ENCODE results near the gene ING2. TPM values are rescaled to one million over a fixed set of nuclear protein-coding genes. Genes with fewer than 3 reads are reported as not detected.
"Not testable (repeated sequence)": the region's sequence is repeated elsewhere in the genome, so short reads cannot be mapped to it uniquely, and the experiment has no call there.

ING2 gene
- polyA plus RNA-seq, 2 donors: 9.0 to 14.8 TPM

- peaks cover 0 to 2% of the 10 kb centered on the region in 2 donors for H3K27me3 ChIP-seq (ENCODE audit: control insufficient read depth in 1 of 2, insufficient read depth in 2 of 2, low read length in 2 of 2)
- 59 to 66% methylated on average over 2 of the region's 2 CpGs for WGBS, 2 donors
- H3K36me3 ChIP-seq (ENCODE audit: control insufficient read depth in 2 of 2, insufficient read depth in 2 of 2, low read length in 1 of 2): no peaks in the 10 kb centered on the region
- no peak overlapping the region for H3K4me3 ChIP-seq (ENCODE audit: low read depth in 1 of 2, low read length in 2 of 2)
- H3K9me3 ChIP-seq (ENCODE audit: control insufficient read depth in 2 of 2, insufficient read depth in 1 of 2, low read depth in 1 of 2, low read length in 1 of 2): peaks cover 3 to 5% of the 10 kb centered on the region in 2 donors
- H3K27ac ChIP-seq (ENCODE audit: low read depth in 2 of 2, low read length in 1 of 2): no peak overlapping the region
- H3K4me1 ChIP-seq (ENCODE audit: control insufficient read depth in 2 of 2, insufficient read depth in 2 of 2, low read length in 1 of 2): peaks cover 0 to 4% of the 10 kb centered on the region in 2 donors
Measured at GRCh38 chr4:183543435-183543834, 38.6 kb downstream of the ING2 start.

- peaks cover 0 to 2% of the 10 kb centered on the region in 2 donors for H3K27me3 ChIP-seq (ENCODE audit: control insufficient read depth in 1 of 2, insufficient read depth in 2 of 2, low read length in 2 of 2)
- peaks cover 3 to 5% of the 10 kb centered on the region in 2 donors for H3K9me3 ChIP-seq (ENCODE audit: control insufficient read depth in 2 of 2, insufficient read depth in 1 of 2, low read depth in 1 of 2, low read length in 1 of 2)
- WGBS, 2 donors: 76 to 89% methylated on average over 5 of the region's 5 CpGs
Measured at GRCh38 chr4:183544109-183544508, 39.3 kb downstream of the ING2 start.

GRCh38 chr4:183546376-183546775 lies 41.5 kb downstream of the ING2 start:
- Histone ChIP-seq H3K27me3 (ENCODE audit: control insufficient read depth in 1 of 2, insufficient read depth in 2 of 2, low read length in 2 of 2) (peaks cover 0 to 2% of the 10 kb centered on the region in 2 donors), H3K36me3 (ENCODE audit: control insufficient read depth in 2 of 2, insufficient read depth in 2 of 2, low read length in 1 of 2) (no peaks in the 10 kb centered on the region), H3K4me3 (ENCODE audit: low read depth in 1 of 2, low read length in 2 of 2) (no peak overlapping the region), H3K27ac (ENCODE audit: low read depth in 2 of 2, low read length in 1 of 2) (no peak overlapping the region), H3K9me3 (ENCODE audit: control insufficient read depth in 2 of 2, insufficient read depth in 1 of 2, low read depth in 1 of 2, low read length in 1 of 2) (peaks cover 3 to 5% of the 10 kb centered on the region in 2 donors), H3K4me1 (ENCODE audit: control insufficient read depth in 2 of 2, insufficient read depth in 2 of 2, low read length in 1 of 2) (no peaks in the 10 kb centered on the region)
- 94 to 95% methylated on average over 6 of the region's 6 CpGs for WGBS, 2 donors

More at GRCh38 chr4:183544109-183544508, 39.3 kb downstream of the ING2 start:
- Histone ChIP-seq H3K4me1 (ENCODE audit: control insufficient read depth in 2 of 2, insufficient read depth in 2 of 2, low read length in 1 of 2) (peaks cover 0 to 4% of the 10 kb centered on the region in 2 donors), H3K36me3 (ENCODE audit: control insufficient read depth in 2 of 2, insufficient read depth in 2 of 2, low read length in 1 of 2) (no peaks in the 10 kb centered on the region), H3K4me3 (ENCODE audit: low read depth in 1 of 2, low read length in 2 of 2) (no peak overlapping the region), H3K27ac (ENCODE audit: low read depth in 2 of 2, low read length in 1 of 2) (no peak overlapping the region)

- no peak overlapping the region for H3K4me3 ChIP-seq (ENCODE audit: low read depth in 1 of 2, low read length in 2 of 2)
- no peaks in the 10 kb centered on the region for H3K4me1 ChIP-seq (ENCODE audit: control insufficient read depth in 2 of 2, insufficient read depth in 2 of 2, low read length in 1 of 2)
- peaks cover 3 to 5% of the 10 kb centered on the region in 2 donors for H3K9me3 ChIP-seq (ENCODE audit: control insufficient read depth in 2 of 2, insufficient read depth in 1 of 2, low read depth in 1 of 2, low read length in 1 of 2)
- H3K27me3 ChIP-seq (ENCODE audit: control insufficient read depth in 1 of 2, insufficient read depth in 2 of 2, low read length in 2 of 2): peaks cover 0 to 2% of the 10 kb centered on the region in 2 donors
- WGBS, 2 donors: 82 to 89% methylated on average over 3 of the region's 3 CpGs
- H3K27ac ChIP-seq (ENCODE audit: low read depth in 2 of 2, low read length in 1 of 2): no peak overlapping the region
- H3K36me3 ChIP-seq (ENCODE audit: control insufficient read depth in 2 of 2, insufficient read depth in 2 of 2, low read length in 1 of 2): no peaks in the 10 kb centered on the region
Measured at GRCh38 chr4:183548306-183548705, 43.4 kb downstream of the ING2 start.

GRCh38 chr4:183550345-183551093 lies 45.7 kb downstream of the ING2 start:
- Histone ChIP-seq H3K27me3 (ENCODE audit: control insufficient read depth in 1 of 2, insufficient read depth in 2 of 2, low read length in 2 of 2) (peaks cover 0 to 2% of the 10 kb centered on the region in 2 donors), H3K9me3 (ENCODE audit: control insufficient read depth in 2 of 2, insufficient read depth in 1 of 2, low read depth in 1 of 2, low read length in 1 of 2) (no peaks in the 10 kb centered on the region), H3K4me3 (ENCODE audit: low read depth in 1 of 2, low read length in 2 of 2) (no peak overlapping the region), H3K27ac (ENCODE audit: low read depth in 2 of 2, low read length in 1 of 2) (no peak overlapping the region), H3K4me1 (ENCODE audit: control insufficient read depth in 2 of 2, insufficient read depth in 2 of 2, low read length in 1 of 2) (no peaks in the 10 kb centered on the region), H3K36me3 (ENCODE audit: control insufficient read depth in 2 of 2, insufficient read depth in 2 of 2, low read length in 1 of 2) (no peaks in the 10 kb centered on the region)
- 67 to 81% methylated on average over 5 of the region's 5 CpGs for WGBS, 2 donors

- Histone ChIP-seq H3K4me1 (ENCODE audit: control insufficient read depth in 2 of 2, insufficient read depth in 2 of 2, low read length in 1 of 2) (no peaks in the 10 kb centered on the region), H3K27me3 (ENCODE audit: control insufficient read depth in 1 of 2, insufficient read depth in 2 of 2, low read length in 2 of 2) (no peaks in the 10 kb centered on the region), H3K27ac (ENCODE audit: low read depth in 2 of 2, low read length in 1 of 2) (no peak overlapping the region), H3K4me3 (ENCODE audit: low read depth in 1 of 2, low read length in 2 of 2) (no peak overlapping the region), H3K36me3 (ENCODE audit: control insufficient read depth in 2 of 2, insufficient read depth in 2 of 2, low read length in 1 of 2) (no peaks in the 10 kb centered on the region), H3K9me3 (ENCODE audit: control insufficient read depth in 2 of 2, insufficient read depth in 1 of 2, low read depth in 1 of 2, low read length in 1 of 2) (no peaks in the 10 kb centered on the region)
- WGBS, 2 donors: 79 to 83% methylated on average over 18 of the region's 18 CpGs
Measured at GRCh38 chr4:183552274-183553146, 47.7 kb downstream of the ING2 start.

- H3K27ac ChIP-seq (ENCODE audit: low read depth in 2 of 2, low read length in 1 of 2); H3K4me3 ChIP-seq (ENCODE audit: low read depth in 1 of 2, low read length in 2 of 2); H3K9me3 ChIP-seq (ENCODE audit: control insufficient read depth in 2 of 2, insufficient read depth in 1 of 2, low read depth in 1 of 2, low read length in 1 of 2); H3K27me3 ChIP-seq (ENCODE audit: control insufficient read depth in 1 of 2, insufficient read depth in 2 of 2, low read length in 2 of 2); H3K4me1 ChIP-seq (ENCODE audit: control insufficient read depth in 2 of 2, insufficient read depth in 2 of 2, low read length in 1 of 2); H3K36me3 ChIP-seq (ENCODE audit: control insufficient read depth in 2 of 2, insufficient read depth in 2 of 2, low read length in 1 of 2): not testable (repeated sequence)
- WGBS, 2 donors: no CpG with 5 or more reads among the region's 1 CpG
Measured at GRCh38 chr4:183553147-183553478, 48.3 kb downstream of the ING2 start.

- Histone ChIP-seq H3K4me3 (ENCODE audit: low read depth in 1 of 2, low read length in 2 of 2) (no peak overlapping the region), H3K9me3 (ENCODE audit: control insufficient read depth in 2 of 2, insufficient read depth in 1 of 2, low read depth in 1 of 2, low read length in 1 of 2) (no peaks in the 10 kb centered on the region), H3K27me3 (ENCODE audit: control insufficient read depth in 1 of 2, insufficient read depth in 2 of 2, low read length in 2 of 2) (no peaks in the 10 kb centered on the region), H3K27ac (ENCODE audit: low read depth in 2 of 2, low read length in 1 of 2) (no peak overlapping the region), H3K4me1 (ENCODE audit: control insufficient read depth in 2 of 2, insufficient read depth in 2 of 2, low read length in 1 of 2) (no peaks in the 10 kb centered on the region), H3K36me3 (ENCODE audit: control insufficient read depth in 2 of 2, insufficient read depth in 2 of 2, low read length in 1 of 2) (no peaks in the 10 kb centered on the region)
- WGBS, 2 donors: 78 to 84% methylated on average over 5 of the region's 5 CpGs
Measured at GRCh38 chr4:183553601-183554345, 48.9 kb downstream of the ING2 start.

GRCh38 chr4:183554346-183554686 lies 49.5 kb downstream of the ING2 start:
- Histone ChIP-seq H3K36me3 (ENCODE audit: control insufficient read depth in 2 of 2, insufficient read depth in 2 of 2, low read length in 1 of 2) (no peaks in the 10 kb centered on the region), H3K27ac (ENCODE audit: low read depth in 2 of 2, low read length in 1 of 2) (no peak overlapping the region), H3K27me3 (ENCODE audit: control insufficient read depth in 1 of 2, insufficient read depth in 2 of 2, low read length in 2 of 2) (no peaks in the 10 kb centered on the region), H3K4me3 (ENCODE audit: low read depth in 1 of 2, low read length in 2 of 2) (no peak overlapping the region), H3K9me3 (ENCODE audit: control insufficient read depth in 2 of 2, insufficient read depth in 1 of 2, low read depth in 1 of 2, low read length in 1 of 2) (no peaks in the 10 kb centered on the region), H3K4me1 (ENCODE audit: control insufficient read depth in 2 of 2, insufficient read depth in 2 of 2, low read length in 1 of 2) (no peaks in the 10 kb centered on the region)
- 75 to 82% methylated on average over 6 of the region's 6 CpGs for WGBS, 2 donors

Measured in esophagus (tissue), 2 donors.